Measurements from ENCODE around the gene ECEL1. TPM values are rescaled to one million over a fixed set of nuclear protein-coding genes. Genes with fewer than 3 reads are reported as not detected.
A peak's percentile ranks its signal among the peaks of the same experiment; 100 is the strongest.
"Not testable (repeated sequence)": the region's sequence is repeated elsewhere in the genome, so short reads cannot be mapped to it uniquely, and the experiment has no call there.

The ECEL1 gene
- total RNA-seq, 1 experiment from 2014 or later = not detected

GRCh38 chr2:232460171-232460570, 27.5 kb downstream of the ECEL1 start:
- no peak for DNase-seq (ENCODE audit: low spot score)

- no peak for DNase-seq (ENCODE audit: low spot score)
Measured at GRCh38 chr2:232459419-232460035, 28.1 kb downstream of the ECEL1 start.

DNA sequence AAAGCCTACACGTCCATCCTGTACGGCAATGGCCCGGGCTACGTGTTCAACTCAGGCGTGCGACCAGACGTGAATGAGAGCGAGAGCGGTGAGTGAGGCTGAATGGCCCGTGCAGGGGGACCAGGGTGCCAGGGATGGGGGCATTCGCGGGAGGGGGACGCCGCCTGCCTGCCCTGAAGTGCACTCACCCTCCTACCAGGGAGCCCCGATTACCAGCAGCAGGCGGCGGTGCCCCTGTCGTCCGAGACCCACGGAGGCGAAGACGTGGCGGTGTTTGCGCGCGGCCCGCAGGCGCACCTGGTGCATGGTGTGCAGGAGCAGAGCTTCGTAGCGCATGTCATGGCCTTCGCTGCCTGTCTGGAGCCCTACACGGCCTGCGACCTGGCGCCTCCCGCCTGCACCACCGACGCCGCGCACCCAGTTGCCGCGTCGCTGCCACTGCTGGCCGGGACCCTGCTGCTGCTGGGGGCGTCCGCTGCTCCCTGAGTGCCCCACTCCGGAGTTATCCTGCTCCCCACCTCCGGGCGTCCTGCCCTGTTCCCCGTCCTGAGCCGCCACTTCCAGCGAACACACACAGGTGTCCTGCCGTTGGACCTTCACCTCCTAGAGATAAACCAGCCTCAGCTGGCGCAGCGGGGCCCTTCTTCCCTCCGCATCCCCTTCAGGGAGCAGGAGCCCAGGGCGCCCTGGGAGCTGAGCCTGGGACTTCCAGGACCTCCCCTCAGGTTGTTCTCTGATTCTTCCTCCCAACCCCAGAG, 28.8 kb downstream of the ECEL1 start:
- DNase-seq (ENCODE audit: low spot score) = no peak

DNA sequence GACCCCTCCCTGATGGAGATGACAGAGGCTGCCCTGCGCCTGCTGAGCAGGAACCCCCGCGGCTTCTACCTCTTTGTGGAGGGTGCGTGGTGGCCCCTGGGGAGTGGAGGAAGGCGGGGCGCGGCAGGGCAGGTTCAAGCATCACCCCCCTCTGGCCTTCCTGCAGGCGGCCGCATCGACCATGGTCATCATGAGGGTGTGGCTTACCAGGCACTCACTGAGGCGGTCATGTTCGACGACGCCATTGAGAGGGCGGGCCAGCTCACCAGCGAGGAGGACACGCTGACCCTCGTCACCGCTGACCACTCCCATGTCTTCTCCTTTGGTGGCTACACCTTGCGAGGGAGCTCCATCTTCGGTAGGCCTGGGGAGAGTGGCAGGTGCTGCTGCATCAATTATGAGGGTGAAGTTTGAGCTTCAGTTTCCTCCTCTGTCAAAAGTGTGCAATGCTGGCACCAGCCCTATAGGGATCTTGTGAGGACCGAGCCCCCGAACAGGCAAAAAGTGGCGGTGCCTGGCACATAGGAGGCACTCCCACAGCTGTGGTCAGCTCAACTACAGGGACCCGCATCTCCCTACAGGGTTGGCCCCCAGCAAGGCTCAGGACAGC, 29.5 kb downstream of the ECEL1 start:
- no peak for DNase-seq (ENCODE audit: low spot score)

DNA sequence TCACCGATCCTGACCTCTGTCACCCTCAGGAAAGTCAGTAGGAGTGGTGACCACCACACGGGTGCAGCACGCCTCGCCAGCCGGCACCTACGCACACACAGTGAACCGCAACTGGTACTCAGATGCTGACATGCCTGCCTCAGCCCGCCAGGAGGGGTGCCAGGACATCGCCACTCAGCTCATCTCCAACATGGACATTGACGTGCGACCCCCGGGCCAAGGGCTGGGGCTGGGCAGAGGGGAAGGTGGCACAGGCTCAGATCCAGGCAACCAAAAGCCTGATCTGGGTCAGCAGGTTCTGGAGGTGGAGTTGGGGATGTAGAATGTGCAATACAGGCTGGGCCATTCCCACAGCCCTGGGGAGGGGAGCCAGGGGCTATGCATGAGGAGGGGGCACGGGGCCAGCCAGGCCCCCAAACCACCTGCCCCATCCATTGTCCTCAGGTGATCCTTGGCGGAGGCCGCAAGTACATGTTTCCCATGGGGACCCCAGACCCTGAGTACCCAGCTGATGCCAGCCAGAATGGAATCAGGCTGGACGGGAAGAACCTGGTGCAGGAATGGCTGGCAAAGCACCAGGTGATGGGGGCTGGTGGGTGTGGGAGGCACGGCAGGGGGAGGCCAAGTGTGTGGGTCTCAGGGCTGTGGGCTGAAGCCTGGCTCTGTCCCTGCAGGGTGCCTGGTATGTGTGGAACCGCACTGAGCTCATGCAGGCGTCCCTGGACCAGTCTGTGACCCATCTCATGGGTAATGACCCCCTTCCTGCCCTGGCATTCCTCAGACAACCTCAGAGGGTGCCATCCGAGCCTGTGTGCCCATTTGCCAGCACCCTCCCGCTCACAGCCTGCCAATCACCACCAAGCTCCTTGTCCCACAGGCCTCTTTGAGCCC, 30.3 kb downstream of the ECEL1 start:
- no peak for DNase-seq (ENCODE audit: low spot score)

GRCh38 chr2:232456296-232457120, 31.1 kb downstream of the ECEL1 start:
- no peak for DNase-seq (ENCODE audit: low spot score)

DNA sequence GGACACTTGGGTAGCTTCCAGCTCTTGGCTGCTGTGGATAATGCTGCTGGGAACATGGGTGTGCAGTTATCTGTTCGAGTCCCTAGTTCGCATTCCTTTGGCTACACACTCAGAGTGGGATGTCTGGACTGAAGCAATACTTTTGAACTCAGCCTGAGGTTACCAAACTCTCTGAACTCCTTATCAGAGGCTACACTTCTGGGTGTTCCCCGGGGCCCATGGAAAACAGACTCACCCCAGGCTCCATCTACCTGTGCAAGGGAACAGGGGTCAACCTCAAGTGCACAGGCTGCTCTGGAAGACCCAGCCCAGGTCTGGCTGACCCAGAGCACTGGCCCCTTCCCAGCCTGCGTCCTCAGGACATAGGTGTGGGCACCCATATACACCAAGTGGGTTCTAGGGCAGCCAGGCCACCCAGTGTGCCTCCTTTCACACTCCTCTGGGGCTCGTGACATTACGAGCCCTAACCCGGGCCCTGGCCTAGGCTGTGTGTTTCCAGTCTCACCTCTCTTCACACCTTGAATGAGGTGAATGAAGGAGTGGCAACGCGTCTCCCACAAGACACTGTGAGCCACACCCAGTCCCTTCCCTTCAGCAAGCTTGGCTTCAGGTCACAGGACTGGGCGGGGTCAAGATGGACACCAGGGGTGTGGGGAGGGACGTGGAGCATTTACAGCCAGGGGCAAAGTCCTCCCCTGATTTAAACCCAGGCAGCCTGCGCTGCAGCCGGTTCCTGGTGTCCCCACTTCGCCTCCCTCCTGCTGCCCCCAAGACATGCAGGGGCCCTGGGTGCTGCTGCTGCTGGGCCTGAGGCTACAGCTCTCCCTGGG, 32.0 kb downstream of the ECEL1 start, which contains the start of gene ALPI:
ALPI (plus strand) TSS at position 728 of the 830 bp plus-strand sequence; CDS start at position 775, 47 bp downstream.
- no peak for DNase-seq (ENCODE audit: low spot score)

DNA sequence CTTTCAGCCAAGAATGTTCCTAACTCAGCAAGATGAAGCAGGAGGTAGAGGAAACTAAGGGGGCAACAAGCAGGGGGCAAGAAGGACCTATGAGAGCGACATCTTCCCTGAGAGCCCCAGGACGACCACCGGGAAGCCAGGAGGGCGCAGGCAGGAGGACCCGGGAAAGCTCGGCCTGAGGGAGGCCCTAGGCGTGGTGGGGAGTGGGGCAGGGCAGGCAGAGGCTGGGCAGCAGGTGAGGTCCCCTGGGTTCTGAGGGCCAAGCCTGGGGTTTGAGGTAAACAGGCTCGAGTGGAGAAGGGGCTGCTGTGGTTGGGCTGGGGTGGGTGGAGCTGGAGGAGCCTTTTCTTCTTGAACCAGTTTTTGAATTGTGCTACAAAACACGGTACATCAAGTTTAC, 33.0 kb downstream of the ECEL1 start:
- DNase-seq (ENCODE audit: low spot score) = no peak

GRCh38 chr2:232451645-232452044, 36.0 kb downstream of the ECEL1 start:
- not testable (repeated sequence) for DNase-seq (ENCODE audit: low spot score)

GRCh38 chr2:232449964-232450363, 37.7 kb downstream of the ECEL1 start:
- no peak for DNase-seq (ENCODE audit: low spot score)

DNA sequence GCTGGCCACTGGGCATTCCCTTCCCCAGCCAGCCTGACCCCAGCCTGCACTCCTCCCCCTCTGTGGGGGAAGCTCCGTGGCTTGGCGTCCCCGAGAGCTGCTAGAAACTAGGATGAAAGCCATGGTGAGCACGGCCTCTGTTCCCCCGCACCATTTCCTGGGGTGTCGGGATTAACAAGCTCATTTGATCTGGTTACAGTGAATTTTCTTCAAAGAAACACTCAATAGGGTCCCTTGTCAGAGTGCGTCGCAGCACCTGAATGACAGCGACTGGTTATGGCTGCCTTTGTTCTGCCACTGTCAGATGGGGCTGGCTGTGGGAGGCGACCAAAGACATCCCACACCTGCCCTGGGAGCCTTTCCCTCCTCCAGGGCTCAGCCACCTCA, 39.3 kb downstream of the ECEL1 start:
- DNase-seq (ENCODE audit: low spot score) = no peak

DNA sequence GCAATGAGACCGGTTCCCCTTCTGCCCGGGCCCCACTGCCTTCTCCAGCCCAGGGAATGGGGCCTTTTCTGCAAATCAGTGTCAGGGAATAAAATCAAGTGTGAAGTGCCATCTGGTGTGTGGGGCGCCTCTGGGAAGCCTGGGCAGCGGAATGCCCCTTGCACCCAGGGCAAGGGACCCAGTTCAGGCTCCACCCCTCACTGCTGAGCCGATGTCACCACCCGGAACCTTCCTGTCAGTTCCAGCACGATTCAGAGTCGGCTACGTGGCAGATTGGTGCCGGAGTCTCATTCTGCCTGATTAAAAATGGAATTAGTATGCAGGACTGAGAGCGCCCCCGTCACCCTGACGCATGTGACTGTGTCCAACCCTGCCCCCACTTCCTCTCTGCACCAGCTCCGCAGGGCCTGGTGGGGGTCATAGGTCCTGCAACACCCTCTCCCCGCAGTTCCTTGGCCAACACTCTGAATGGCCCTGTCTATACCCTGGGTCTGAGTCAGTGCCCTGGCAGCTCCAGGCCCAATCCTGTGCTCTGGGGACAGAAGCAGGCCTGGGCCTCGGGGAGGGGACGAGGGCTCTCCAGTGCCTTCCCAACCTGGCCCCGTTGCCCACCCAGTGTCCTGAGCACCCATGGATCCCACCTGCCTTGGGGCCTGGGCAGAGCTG, 39.9 kb downstream of the ECEL1 start:
- DNase-seq (ENCODE audit: low spot score) = no peak

DNA sequence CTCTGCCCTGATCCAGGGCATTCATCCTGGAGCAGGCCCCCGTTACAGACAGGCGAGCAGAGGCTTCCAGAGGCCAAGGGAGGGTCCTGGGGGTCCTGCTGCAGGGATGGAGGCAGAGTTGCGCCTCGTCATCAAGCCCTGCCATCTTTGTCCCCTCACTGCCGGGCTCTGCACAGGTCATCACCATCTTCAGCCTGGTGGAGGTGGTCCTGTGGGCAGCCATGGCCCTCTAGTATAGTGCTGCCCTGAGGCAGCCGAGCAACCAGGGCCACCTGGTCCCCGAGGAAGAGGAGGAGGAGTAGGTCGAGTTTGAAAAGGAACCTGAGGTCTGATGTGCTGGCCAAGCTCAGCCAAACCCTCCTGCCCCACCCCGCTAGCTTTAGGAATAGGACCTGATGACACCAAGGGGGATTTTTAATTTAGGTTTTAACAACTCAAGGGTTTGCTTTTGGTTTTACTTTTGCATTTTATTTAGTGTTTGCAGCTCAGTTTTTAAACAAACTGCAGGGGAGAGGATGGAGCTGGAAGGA, 40.5 kb downstream of the ECEL1 start:
- DNase-seq (ENCODE audit: low spot score) = no peak

DNA sequence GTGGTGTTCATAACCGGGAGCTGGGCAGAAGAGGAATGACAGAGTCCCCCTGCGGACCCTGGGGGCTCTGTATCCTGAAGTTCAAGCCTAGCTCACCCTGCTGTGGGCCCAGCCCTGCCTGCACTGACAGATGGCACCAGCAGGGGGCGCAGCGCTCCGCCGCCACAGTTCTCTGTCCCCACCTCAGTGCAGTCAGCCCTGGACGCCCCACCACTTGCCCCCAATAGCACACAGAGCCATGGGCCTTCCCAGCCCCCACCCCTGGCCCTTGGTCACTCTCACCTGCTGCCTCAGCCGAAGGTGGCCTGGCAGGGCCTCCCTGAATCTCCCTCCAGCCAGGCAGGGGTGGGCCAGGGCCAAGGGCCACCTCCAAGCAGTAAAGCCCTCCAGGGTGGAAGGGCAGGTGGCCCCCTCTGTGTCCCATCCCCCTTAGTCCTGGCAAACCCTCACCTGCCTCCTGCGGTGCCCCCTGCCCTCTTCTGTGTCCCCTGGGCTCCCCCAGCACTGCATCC, 41.3 kb downstream of the ECEL1 start:
- DNase-seq (ENCODE audit: low spot score) = not testable (repeated sequence)

DNA sequence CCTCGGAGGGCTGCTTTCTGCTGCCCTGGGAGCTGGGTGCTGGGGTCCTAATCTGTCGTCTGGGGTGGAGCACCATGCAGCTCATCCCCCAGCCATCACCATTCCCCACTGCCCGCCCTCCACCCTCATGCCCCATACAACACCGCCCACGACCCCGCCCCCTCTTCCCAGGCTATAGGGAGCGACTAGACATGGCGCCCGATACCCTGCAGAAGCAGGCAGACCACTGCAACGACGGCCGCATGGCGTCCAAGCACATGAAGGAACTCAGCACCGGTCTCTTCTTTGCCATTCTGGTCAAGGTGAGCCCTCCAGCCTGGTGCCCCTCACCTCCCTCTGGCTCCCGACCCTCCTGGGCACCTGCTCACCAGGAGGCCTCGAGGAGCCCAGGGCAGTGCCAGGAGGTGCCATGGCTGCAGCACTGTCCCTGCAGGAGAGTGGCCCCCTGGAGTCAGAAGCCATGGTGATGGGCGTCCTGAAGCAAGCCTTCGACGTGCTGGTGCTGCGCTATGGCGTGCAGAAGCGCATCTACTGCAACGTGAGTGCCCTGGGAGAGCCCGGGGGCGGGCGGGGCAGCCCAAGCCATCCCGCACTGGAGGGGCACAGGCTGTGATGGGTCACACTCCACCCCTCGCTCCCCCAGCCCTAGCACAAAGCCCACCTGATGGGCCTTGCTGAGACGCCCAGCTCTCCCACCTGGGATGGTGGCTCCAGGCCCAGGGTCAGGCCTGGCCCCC, 42.3 kb downstream of the ECEL1 start:
- DNase-seq (ENCODE audit: low spot score) = not testable (repeated sequence)

DNA sequence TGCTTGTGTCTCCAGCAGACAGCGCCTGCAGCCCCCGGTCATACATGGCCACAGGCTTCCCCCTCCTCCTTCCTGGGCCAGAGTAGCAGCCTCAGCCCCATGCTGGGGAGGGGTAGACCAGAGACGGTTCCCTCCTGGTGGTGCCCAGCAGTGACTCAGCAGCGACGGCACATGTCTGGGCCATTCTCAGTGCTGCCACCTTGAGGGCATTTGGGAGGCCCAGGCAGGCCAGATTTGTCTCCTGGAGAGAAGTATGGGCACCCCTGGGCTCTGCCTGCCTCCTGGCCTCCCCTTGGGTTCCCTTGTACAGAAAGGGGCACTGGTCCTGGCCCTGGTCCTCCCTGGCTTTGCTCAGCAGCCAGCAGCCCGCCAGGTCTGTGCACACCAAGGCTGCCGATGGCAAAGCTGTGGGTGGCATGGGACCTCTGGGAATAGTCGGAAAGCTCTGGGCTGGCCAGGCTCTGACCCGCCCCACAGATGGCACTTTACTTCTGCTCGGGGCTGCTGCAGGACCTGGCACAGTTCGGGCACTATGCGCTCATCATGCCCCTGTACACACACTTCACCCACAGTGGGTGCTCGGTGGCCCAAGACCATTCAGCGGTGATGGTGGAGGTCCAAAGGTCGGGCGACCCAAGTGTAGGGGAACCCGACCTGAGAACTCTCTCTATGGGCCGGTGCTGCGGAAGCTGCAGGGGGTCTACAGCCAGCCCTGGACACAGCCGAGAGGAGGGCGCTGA, 43.1 kb downstream of the ECEL1 start:
- peak; percentile 74 for DNase-seq (ENCODE audit: low spot score)

- DNase-seq (ENCODE audit: low spot score) = not testable (repeated sequence)
Measured at GRCh38 chr2:232443669-232444408, 43.8 kb downstream of the ECEL1 start.
